GM21390 (cell line): ENCODE measurements around the gene TMEM141.
"Not testable (repeated sequence)": the region's sequence is repeated elsewhere in the genome, so short reads cannot be mapped to it uniquely, and the experiment has no call there.

Experiments used
- ATAC-seq: cut with Tn5 transposase; IDR thresholded peaks from one replicate; pipeline ENCODE4 v1.9.1; 2021; ENCODE audit not compliant: unreplicated experiment

TMEM141 gene

GRCh38 chr9:136755302-136756133 is 35.6 kb upstream of the TMEM141 start:
- not testable (repeated sequence) for ATAC-seq

GRCh38 chr9:136756134-136756438 is 35.1 kb upstream of the TMEM141 start:
- no peak for ATAC-seq

DNA sequence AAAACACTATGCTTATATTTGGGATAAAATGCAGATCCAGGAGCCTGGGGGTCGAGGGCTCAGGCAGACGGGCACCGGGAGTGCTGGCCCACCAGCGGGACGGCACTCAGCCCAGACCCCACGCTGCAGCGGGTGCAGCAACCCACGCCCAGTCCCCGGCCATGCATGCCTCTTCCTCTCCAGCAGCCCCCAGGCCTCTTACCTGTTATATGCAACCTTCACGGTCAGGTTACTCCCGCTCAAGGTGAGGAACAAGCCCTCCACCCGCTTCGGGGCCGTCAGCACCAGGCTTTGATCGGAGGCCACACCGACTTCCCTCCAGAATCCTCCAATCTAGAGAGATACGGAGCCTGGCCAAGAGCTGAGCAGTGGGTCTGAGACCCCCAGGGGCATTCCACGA is 34.3 kb upstream of the TMEM141 start:
- no peak for ATAC-seq

- no peak for ATAC-seq
Measured at GRCh38 chr9:136757328-136757727, 33.8 kb upstream of the TMEM141 start.

- no peak for ATAC-seq
Measured at GRCh38 chr9:136757751-136758140, 33.4 kb upstream of the TMEM141 start.

DNA sequence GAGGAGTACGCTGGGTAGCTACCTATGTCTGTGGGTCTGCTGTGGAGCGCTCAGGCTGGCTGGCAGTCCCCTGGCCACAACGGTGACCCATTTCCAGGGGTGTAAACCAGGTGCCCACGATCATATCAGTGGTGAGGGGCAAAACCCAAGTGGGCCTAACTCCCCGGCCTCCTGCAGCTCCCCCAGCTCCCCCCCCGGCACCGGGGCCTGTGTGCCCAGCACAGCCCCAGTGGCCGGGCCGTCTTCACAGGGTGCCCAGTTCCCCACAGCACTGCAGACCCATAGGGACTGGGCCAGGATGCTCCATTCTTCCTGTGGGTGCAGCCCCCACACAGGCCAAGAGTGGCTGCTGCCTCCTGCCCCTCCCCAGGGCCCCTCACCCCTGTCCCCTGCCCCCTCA is 32.1 kb upstream of the TMEM141 start:
- no peak for ATAC-seq

GRCh38 chr9:136759436-136760325 is 31.5 kb upstream of the TMEM141 start:
- no peak for ATAC-seq

DNA sequence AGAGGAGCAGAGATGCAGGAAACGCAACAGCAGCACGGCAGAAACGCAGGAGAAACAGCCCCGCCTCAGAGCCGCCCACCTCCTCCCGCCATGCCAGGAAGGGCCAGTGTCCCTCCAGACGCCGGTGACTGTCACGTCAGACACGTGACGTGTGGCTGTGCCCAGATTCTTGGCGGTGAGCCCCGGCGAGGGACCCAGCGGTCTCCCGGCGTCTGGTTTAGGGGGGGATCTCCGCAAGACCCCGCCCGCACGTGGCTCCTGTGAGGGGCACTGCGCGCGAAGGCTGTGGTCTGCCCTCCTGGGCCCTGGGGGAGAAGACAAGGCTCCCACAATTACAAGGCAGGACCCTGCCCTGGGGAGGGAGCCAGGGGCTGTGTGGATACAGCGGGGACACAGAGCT is 30.7 kb upstream of the TMEM141 start:
- no peak for ATAC-seq

- not testable (repeated sequence) for ATAC-seq
Measured at GRCh38 chr9:136760834-136761544, 30.2 kb upstream of the TMEM141 start.

DNA sequence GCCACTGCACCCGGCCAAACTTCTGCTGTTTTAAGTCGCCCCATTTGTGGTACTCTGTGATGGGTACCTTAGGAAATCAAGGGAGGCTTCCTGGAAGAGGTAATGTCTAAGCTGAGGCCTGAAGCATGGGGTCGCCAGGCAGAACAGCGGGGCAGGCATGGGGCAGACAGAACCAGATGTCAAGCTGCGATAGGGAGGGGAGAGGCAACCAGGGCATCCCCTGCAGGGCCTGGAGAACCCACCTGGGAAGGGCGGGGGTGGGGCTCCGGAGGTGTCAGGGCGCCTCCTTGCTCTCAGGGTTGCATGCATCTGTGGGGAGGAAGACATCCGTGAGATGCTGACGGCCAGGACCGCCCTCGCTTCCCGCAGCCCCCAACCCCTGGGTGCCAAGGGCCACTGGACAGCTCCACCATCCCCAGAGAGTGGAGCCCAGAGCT is 29.6 kb upstream of the TMEM141 start:
- no peak for ATAC-seq

- ATAC-seq: no peak
Measured at GRCh38 chr9:136762221-136762691, 28.9 kb upstream of the TMEM141 start.

DNA sequence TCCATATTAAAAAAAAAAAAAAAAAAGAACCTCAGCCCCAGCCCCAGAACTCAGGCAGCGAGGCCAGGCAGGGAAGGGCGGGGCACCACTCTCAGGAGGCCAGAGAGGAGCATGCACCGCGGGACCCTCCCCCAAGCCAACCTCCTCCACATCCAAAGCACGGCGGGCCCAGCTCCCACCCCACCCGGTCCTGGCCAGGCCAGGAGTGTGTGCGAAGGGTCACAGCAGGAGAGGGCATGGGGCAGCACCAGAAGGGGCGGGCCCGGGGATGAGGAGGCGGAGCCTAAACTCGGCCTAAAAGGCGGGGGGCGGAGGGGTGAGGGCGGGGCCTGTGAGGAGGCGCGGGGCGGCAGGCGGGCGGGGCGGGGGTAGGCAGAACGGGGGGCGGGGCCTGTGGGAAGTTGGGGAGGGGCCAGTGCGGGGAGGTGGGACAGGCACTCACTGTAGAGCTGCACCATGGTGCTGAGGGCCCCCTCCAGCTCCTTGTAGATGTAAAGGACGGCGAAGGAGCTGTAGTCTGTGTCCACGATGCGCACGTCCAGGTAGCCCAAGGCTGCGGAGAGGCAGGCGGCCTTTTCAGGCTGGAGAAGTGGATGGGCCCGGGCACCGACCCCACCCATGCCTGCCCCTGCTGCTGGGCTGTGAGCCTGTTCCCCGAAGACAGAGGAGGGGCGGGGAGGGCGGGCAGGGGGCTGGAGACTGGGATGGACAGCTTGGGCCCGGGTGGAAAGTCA is 28.1 kb upstream of the TMEM141 start:
- ATAC-seq: no peak

DNA sequence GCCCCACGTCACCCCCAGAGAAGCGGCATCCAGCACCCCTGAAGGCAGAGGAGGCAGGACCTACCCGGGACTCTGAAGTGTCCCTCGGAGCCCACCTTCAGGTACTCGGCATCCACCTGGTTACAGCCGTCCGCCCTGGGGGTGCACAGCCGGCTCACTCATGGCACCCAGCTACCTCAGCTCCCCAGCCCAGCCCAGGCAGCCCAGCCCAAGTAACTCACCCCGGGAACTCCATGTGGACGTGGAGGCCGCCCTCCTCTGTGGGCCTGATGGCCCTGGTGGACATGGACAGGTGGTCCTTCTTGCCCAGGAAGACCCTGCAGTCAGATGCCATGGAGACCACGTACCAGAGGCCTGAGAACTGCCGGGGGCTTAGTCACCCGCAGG is 27.5 kb upstream of the TMEM141 start:
- ATAC-seq: no peak

DNA sequence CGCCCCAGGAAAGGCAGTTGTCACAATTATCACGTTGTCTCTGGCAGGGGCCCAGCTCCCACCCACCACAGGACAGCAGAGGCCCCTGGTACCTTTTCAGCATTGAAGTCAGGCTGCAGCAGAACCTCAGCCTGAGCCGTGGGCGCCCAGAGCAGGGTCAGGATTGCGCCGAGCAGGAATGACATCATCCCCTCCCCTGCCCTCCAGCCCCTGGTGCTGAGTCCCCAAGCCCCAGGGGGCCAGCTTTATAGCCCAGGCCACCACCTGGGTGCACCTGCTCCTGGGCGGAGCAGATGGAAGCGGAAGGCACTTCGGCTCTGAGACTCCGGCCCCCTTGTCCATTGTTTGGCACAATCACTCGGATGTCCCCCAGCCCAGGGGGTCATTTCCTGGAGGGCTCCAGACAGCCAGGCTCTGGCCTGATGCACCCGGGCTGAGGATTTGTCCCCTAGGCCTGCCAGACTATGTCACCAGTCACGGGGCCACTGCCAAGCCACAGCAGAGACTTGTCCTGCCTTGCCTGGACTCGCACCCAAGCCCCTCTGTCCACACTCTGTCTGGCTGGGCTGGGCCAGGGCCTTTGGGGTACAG is 26.7 kb upstream of the TMEM141 start, which contains the start of gene LCN15:
LCN15 (minus strand) TSS at position 218 of the 591 bp plus-strand sequence; CDS start at position 188, 30 bp downstream.
- no peak for ATAC-seq

DNA sequence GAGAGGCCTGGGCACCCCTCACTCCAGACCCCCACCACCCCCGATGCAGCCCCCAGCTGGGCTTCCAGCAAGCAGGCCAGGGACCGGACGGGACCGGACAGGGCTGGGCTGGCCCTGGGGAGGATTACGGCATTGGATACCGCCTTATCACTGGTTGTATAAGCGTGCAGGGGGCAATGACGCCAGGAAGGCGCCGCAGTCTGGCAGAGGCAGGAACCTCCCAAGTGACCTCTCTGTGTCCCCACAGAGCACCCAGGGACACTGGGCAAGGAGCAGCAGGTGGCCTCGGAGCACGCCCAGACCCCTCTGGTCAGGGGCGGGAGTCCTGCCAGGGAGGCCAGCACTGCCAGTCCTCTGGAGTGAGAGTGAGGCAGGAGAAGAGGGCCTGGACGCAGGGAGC is 26.1 kb upstream of the TMEM141 start:
- ATAC-seq: no peak

- ATAC-seq: peak; percentile 70
Measured at GRCh38 chr9:136765745-136766409, 25.3 kb upstream of the TMEM141 start.

- ATAC-seq: not testable (repeated sequence)
Measured at GRCh38 chr9:136766410-136767120, 24.6 kb upstream of the TMEM141 start.

DNA sequence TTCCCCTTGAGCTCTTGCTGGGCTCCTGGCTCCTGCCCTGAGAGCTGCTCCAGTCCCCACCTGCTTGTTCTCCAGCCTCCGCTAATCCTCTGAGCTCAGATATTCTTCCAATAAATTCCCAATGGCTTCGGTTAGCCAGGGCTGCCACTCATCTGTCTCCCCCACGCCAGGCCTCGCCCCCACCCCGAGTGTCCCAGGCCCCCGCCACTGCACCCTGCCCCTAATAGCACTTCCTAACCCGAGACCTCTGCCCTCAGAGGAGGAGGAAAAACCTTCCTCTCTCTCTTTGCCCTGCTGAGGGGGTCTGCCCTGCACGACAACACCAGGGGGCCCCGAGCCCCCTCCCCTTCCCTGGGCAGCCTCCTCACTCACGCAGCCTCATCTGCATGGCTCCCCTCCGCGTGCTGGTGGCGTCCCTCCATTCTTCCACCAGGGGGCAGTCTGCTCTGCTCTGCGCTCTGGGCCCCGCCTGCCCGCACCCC is 21.4 kb upstream of the TMEM141 start:
- no peak for ATAC-seq

- no peak for ATAC-seq
Measured at GRCh38 chr9:136771907-136772415, 19.2 kb upstream of the TMEM141 start.
